H54 (cell line): ENCODE measurements around the gene CFAP54.

Experiments
- DNase-seq: peaks from one replicate; pipeline ENCODE4 v3.0.0; 2011; ENCODE audit warnings: low spot score, mixed read lengths; ENCODE audit not compliant: insufficient read length
- FAIRE-seq: peaks from 3 replicates; lab custom pipeline; 2011; peaks lifted over from hg19 to GRCh38; lab: Jason Lieb, UNC
- POLR2A ChIP-seq: IDR thresholded peaks from 2 replicates; pipeline ENCODE4 v1.6.1; 2011; ENCODE audit warnings: low read depth, mild to moderate bottlenecking, low read length

The CFAP54 gene

DNA sequence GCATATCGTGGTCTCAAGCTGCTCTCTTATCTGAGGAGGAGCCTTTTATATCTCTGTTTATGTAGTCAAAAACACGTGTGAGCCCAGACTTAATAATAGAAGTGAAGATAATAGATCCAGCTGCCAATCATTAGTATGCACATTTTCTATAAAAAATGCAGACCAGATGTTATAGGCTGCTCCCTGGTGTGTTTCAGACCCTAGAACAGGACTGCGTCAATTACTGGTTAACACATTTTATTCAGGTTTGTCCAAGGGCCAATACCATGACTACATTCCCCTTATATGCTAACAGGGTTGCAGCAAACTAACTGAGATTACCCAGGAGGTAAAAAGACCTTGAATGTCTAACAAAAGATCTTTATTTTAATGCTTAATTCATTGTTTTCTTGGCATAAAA, 319.2 kb downstream of the CFAP54 start:
- DNase-seq (no peak), FAIRE-seq (no peak)
- TF ChIP-seq POLR2A: no peak

DNA sequence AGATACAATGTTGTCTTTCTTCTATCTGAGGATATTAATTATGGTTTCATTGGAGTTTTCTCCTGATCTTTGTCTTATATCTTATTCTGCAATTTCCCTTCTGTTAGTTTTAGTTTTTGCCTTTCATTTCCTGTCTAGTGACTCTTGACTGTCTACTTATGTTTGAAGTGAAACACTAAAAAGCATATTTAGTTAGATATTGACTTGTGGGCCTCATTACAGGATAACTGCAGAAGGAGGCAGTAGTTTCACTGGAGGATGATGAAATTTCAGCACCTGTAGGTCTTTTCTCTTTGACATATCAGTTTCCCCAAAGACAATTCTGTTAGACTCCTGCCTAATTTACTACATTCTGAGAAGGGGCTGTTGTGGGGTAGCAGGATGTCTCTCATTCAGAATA, 320.1 kb downstream of the CFAP54 start:
- FAIRE-seq: no peak
- no peak for TF ChIP-seq POLR2A
- no peak for DNase-seq

DNA sequence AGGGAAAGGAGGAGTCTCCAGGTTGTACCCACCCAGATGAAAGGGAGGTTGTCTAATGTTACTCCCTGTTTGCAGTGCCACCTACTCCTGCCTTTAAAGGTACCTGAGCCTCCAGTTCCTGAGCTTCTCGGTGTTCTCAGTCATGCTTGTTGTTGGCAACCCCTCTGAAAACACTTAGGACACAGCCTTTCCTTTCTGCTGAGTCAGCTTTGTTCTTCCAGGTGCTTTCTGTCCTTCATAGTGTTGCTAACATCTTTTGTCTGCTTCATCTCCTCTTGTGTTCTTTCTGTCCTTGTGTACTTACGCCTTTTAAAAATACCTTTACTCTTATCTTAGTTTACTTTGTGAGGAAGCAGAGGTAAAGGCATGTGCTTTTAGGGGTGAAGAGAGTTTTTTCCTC, 320.7 kb downstream of the CFAP54 start:
- DNase-seq: no peak

DNA sequence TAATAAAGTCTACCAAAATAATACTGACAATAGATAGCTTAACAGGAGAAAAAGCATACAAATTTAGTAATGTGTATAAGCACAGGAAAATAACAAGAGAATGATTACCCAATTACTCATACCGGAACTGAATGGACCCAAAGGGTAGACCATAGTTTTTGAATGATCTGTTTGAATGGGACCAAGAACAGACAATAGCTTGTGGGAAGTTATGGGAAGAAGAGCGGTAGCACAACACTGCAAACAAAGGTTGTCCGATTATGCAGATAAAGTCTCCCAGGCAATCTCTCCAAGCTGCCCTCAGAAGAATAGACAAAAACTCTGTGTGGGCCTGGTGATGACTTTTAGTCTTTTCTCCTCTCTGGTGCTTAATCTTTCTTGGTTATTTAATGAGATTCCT, 321.1 kb downstream of the CFAP54 start:
- DNase-seq: no peak
- FAIRE-seq: no peak
- TF ChIP-seq POLR2A: no peak

More for the DNA sequence above, 320.7 kb downstream of the CFAP54 start:
- no peak for FAIRE-seq
- no peak for TF ChIP-seq POLR2A

DNA sequence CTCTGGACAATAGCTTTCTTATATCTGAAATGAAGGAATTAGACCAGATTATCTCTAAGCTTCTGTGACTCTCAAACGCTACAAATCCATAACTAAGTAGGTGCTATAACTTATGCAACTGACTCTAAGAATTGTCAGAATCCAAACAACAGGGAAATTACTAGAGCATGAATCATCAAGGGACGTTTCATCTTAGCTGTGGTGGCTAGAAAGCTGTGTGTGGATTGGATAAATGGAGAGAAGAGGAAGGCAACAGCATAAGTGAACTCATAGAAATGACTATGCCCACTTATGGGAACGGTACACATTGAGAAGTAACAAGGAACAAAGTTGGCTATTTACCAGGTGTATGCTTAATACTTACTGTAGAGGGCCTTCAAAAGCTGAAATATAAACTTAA, 321.7 kb downstream of the CFAP54 start:
- FAIRE-seq: peak; percentile 97
- peak; percentile 7 for DNase-seq
- TF ChIP-seq POLR2A: no peak

DNA sequence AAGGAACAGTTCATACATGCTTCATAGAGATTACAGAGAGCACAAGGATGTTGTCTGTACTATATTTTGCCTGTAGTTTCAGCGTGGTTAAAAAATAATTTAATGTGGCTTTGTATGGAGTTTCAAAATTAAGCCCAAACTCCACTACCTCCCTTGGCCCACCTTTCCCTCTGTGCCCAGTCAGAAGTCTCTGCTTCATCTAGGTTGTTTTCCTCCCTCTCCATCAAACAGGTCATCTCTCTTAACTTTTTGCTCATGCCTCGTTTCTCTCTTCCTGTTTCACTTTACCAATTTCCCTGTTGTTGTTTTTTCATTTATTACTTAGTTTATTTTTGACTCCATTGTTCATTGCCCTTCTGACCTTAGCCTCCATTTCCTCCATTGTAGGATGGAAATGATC, 322.8 kb downstream of the CFAP54 start:
- no peak for TF ChIP-seq POLR2A
- FAIRE-seq: no peak
- no peak for DNase-seq

DNA sequence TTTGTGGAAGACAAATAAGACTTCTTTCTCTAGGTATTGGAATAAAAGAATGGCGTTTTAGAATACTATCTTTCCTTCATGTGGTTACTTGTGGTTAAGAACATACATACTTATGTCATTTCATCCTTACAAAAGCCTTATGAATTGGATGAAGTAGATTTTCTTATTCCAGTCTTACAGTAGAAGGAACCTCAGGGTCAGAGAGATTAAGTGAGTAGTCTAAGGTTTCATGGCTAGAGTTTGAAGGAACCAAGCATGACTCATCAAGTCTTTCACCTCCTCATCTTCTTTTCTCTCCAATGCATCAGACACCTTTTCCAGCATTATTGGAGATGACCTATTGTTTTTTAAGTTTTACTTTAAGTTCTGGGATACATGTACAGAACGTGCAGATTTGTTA, 324.8 kb downstream of the CFAP54 start:
- no peak for DNase-seq
- no peak for TF ChIP-seq POLR2A
- FAIRE-seq: no peak

DNA sequence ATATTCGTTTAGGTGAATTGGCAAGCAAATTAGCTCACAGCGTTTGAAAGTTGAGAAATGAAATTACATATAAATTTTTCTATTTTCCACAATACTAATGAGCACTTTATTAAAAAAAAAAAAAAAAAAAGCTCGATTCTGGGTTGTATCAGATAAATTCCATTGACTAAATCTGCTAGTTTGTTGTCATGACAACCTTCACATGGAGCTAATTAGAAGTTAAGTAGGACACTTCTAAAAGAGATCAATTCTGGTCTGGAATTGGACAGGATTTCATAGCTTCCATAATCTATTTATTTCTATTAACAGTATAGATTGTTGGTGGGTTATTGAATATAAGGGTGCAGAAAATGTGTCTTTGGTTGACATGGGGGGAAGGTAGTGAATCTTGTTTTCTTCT, 332.2 kb downstream of the CFAP54 start:
- DNase-seq (no peak), FAIRE-seq (no peak)
- TF ChIP-seq POLR2A: no peak

DNA sequence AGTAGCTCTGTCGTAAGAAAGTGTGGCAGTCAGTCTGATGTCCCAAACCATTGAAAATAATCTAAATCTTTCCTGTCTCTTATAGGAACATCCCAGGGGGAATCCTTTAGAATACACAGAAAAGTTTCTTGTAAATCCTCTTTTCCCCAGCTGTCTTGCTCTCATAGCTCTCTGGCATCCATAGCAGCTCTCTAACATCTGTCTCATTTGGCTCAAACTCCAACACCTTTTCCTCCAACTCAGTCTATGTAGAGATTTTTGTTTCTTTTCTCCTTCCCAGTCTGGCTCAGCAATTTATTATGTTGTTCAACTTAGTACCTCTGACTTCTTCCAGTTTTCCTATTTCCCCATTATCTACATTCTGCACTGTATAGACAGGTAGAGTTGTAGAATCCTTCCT, 333.3 kb downstream of the CFAP54 start:
- DNase-seq (no peak), FAIRE-seq (no peak)
- no peak for TF ChIP-seq POLR2A

DNA sequence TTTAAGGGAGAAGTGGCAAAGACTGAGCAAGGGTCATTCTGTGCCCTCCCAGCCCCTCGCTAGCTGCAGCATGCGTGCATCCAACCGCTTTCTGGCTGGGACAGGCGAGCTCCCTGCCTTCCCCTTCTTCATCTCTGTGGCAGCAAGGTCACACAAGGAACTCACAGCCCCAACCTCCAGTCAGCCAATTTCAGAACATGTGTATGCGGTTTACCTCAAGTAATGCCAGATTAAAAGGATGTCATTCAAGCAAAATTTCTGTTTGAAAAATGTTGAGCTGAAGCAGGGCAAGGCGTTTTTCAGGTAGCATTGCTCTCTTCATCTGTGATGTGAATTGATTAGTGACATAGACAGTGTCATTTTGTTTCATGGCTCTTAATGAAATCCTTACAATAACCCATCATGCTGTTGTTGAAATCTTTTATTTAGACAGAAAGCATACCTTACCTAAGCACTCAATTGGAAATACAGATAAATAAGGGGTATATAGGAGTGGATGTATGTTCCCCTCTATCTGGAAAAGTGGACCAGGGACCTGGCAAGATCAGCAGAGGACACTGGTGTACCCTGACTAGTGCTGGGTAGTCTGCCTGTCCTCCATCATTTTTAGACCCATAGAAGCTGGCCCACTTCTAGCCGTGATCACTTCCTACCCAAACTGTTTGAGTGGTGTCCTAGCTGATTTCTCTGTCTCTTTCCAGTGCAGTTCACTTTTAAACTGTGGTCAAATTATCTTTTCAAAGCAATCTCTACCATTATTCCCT, 334.9 kb downstream of the CFAP54 start:
- FAIRE-seq: no peak

DNA sequence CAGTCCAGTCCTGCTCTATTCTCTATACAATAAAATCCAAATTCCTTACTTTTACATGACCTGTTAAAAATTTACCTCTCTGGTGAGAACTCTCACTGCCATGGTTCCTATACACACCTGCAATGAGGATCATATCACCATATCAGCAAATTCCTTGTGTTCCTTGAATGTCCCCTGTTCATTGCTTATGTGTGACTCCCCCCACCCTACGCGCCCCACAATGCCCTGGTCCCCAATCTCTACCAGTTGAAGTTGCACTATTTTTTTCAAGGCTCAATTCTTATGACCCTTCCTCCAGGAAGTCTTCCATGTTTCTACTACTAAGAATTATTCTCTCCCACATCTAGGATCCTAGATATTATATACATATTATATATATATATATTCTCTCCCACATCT, 335.5 kb downstream of the CFAP54 start:
- FAIRE-seq: no peak

More for the DNA sequence above, 334.9 kb downstream of the CFAP54 start:
- no peak for TF ChIP-seq POLR2A
- no peak for DNase-seq

DNA sequence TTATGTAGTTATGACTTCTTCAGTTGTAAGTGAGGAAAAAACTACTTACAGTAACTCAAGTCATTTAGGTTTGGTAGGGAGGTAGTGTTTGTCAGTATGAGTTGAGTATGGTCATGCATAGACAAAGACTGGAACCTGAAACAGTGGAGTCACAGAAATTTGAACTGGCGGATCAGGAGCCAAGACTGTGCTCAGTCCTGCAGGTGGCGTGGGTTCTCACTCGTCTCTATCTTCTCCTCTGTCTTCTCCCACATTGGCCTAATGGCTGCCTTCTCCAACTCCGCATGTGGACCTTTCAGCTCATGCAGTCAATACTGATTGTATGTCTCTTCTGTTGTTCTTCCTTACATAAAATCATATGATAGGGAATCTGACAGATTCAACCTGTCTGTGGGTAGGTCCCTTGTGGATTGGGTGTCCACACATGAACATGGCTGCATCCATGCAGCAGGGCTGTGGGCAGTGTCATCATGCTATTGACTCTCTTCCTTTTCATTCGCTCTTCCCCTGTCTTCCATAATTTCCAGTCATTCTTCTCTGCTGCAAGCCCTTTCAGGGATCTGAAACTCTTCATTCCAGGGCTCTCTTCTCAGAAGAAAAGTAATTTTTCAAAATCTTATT, 338.9 kb downstream of the CFAP54 start:
- no peak for TF ChIP-seq POLR2A
- no peak for DNase-seq
- no peak for FAIRE-seq

More for the DNA sequence above, 335.5 kb downstream of the CFAP54 start:
- no peak for DNase-seq
- TF ChIP-seq POLR2A: no peak

DNA sequence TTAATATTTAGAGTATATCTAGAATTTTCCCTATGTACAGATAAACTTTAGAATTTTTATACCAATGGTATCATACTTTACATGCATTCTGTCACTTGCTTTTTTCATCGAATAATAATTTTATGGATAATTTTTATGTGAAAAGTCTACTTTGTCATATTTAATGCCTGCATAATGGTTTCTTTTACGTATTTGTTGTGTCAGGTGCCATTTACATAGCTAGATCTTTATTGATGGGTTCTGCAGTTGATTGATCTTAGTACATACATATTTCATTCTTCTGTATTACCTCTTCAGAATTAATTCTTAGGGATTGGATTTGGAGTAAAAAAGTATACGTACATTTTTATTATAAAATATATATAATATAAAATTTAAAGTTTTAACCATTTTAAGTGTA, 340.0 kb downstream of the CFAP54 start:
- no peak for FAIRE-seq
- DNase-seq: no peak
- TF ChIP-seq POLR2A: no peak

DNA sequence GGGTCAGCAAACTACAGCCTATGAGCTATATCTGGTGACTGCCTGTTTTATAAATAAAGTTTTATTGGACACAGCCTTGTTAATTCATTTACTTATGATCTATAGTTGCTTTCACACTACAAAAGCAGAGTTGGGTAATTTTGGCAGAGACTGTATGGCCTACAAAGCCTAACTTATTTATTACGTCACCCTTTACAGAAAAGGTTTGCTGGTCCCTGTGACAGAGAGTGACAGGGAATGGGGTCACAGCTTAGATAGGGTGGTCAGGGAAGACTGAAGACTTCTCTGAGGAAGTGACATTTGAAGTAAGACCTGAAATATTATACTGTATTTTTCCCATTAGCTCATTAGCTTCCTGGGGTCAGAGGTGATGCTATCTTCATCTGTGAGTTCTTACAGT, 342.0 kb downstream of the CFAP54 start:
- no peak for DNase-seq
- FAIRE-seq: no peak
- TF ChIP-seq POLR2A: no peak

DNA sequence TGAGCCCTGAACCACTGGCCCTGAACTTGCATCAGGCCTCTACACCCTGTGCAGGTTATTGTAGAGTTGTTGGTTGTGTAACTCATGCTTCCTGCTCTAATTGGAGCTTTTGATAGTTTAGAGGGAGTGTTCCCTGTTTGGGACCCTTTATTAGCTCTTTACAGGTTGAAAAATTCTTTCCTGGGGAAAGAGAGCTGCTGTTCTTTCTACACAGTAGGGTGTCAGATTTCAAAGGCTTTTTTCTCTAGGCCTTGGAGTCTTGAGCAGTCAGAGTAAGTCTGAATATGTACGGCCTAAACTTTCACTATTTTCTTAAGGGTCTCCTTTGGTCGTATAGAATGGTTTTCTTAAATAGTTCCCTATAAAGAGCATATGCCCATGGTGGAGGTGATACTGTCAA, 356.9 kb downstream of the CFAP54 start:
- TF ChIP-seq POLR2A: no peak
- DNase-seq (no peak), FAIRE-seq (no peak)
